PC-3 (cell line): Measurements from ENCODE around the gene CFAP97D1.

ENCODE experiments used
- CTCF ChIP-seq: fragments of 300-600 bp; sonication (generic); conservative IDR thresholded peaks from 2 replicates; pipeline ENCODE4 v1.5.1; 2017; ENCODE audit warnings: antibody characterized with exemption, low read depth, mild to moderate bottlenecking, low read length
- EZH2 ChIP-seq: fragments of 300-600 bp; sonication (generic); IDR thresholded peaks from one replicate; pipeline ENCODE4 v1.6.1; 2017; ENCODE audit warnings: antibody characterized with exemption, mild to moderate bottlenecking, low read length; ENCODE audit not compliant: unreplicated experiment
- EZH2phosphoT487 ChIP-seq: fragments of 300-600 bp; sonication (generic); IDR thresholded peaks from 2 replicates; pipeline ENCODE4 v1.6.1; 2018; ENCODE audit warnings: mild to moderate bottlenecking, antibody characterized with exemption, low read length, borderline replicate concordance

- no peak for TF ChIP-seq CTCF
- TF ChIP-seq EZH2, result no peak
- no peak for TF ChIP-seq EZH2phosphoT487
These were observed 30.6 kb downstream of the CFAP97D1 start for GRCh38 chr17:43810823-43811222.
